Mucosa of descending colon (tissue), 3 donors: ENCODE data around the gene OR2D2. TPM values are rescaled to one million over a fixed set of nuclear protein-coding genes. Genes with fewer than 3 reads are reported as not detected.

Experiments
- ATAC-seq: fragments of 200-7000 bp; cut with Tn5 transposase; one replicate; pipeline ENCODE4 v1.9.1; 2020; ENCODE audit warnings: mild to moderate bottlenecking, moderate library complexity
- DNase-seq, 3 donors: peaks; one replicate each; pipeline ENCODE4 v3.0.0-alpha.2; 2020
- H3K36me3 ChIP-seq: fragments of 200-600 bp; one replicate; pipeline ENCODE4 v1.8.0; 2021; ENCODE audit warnings: low read depth, mild to moderate bottlenecking
- H3K4me1 ChIP-seq: fragments of 200-600 bp; one replicate; pipeline ENCODE4 v1.8.0; 2021; ENCODE audit warnings: low read depth, mild to moderate bottlenecking
- H3K4me3 ChIP-seq: fragments of 200-600 bp; one replicate; pipeline ENCODE4 v1.8.0; 2021; ENCODE audit warnings: mild to moderate bottlenecking
- H3K9me3 ChIP-seq: fragments of 200-600 bp; one replicate; pipeline ENCODE4 v1.8.0; 2021; ENCODE audit warnings: mild to moderate bottlenecking
- CTCF ChIP-seq: fragments of 200-600 bp; IDR thresholded peaks from one replicate; pipeline ENCODE4 v1.8.0; 2022; ENCODE audit warnings: antibody characterized with exemption, mild to moderate bottlenecking
- intact Hi-C, 2 donors: fragments of 100-400 bp; cut with DNase I in 1 of 2; cut with micrococcal nuclease in 1 of 2; formaldehyde crosslinking; loops; one replicate each; pipeline versions ENCODE4 v1.11.0 to v1.11.1; 2022; cut with DNase I, micrococcal nuclease
- total RNA-seq, 3 donors: library from RNA; stranded (reverse); fragmentation: NEBNext Ultra II Directional in 2 of 3; extraction: Animal tissue kit (Norgen Biotek cat#: 25700) in 2 of 3; gene quantifications; one replicate each; pipeline versions ENCODE4 v1.2.1 to v1.2.4, GENCODE V29; 2021 to 2023
- donor health status: DM: no; HTN: no; CAD: no; lungs with moderate emphysema.
- donor health status: DM: no; HTN: no; CAD: no.
- donor health status: DM: no; HTN: yes; CAD: no.

The OR2D2 gene
- total RNA-seq, 3 donors from 2014 or later = 0.28 to 2.1 (median 0.53) TPM

DNA sequence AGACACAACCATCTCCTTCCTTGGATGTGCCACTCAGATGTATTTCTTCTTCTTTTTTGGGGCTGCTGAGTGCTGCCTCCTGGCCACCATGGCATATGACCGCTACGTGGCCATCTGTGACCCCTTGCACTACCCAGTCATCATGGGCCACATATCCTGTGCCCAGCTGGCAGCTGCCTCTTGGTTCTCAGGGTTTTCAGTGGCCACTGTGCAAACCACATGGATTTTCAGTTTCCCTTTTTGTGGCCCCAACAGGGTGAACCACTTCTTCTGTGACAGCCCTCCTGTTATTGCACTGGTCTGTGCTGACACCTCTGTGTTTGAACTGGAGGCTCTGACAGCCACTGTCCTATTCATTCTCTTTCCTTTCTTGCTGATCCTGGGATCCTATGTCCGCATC, 15.4 kb downstream of the OR2D2 start:
- no peaks in the 10 kb centered on the region for H3K36me3 ChIP-seq
- H3K4me1 ChIP-seq = no peaks in the 10 kb centered on the region
- intact Hi-C loops = no loop called here
- ATAC-seq = no peak
- no peak for DNase-seq
- no peak overlapping the region for H3K4me3 ChIP-seq
- no peak for TF ChIP-seq CTCF
- no peaks in the 10 kb centered on the region for H3K9me3 ChIP-seq

- no peaks in the 10 kb centered on the region for H3K9me3 ChIP-seq
- no peak within 1 kb of the TSS for H3K4me3 ChIP-seq
- no peak for TF ChIP-seq CTCF
- DNase-seq = no peak
- no peaks in the 10 kb centered on the region for H3K36me3 ChIP-seq
- no peaks in the 10 kb centered on the region for H3K4me1 ChIP-seq
- intact Hi-C loops = no loop called here
- no peak for ATAC-seq
Observed at GRCh38 chr11:6876325-6876724, 16.0 kb downstream of the OR2D2 start, which contains the start of gene OR10A4. TSS of gene OR10A4 (plus strand) at chr11:6876625. CDS start at chr11:6876648, 23 bp downstream.

- DNase-seq (no peak), ATAC-seq (no peak)
- Histone ChIP-seq H3K4me1 (no peaks in the 10 kb centered on the region), H3K36me3 (no peaks in the 10 kb centered on the region), H3K9me3 (no peaks in the 10 kb centered on the region), H3K4me3 (no peak overlapping the region)
- intact Hi-C loops = no loop called here
- TF ChIP-seq CTCF = no peak
Observed at GRCh38 chr11:6875761-6876160, 16.5 kb downstream of the OR2D2 start.

DNA sequence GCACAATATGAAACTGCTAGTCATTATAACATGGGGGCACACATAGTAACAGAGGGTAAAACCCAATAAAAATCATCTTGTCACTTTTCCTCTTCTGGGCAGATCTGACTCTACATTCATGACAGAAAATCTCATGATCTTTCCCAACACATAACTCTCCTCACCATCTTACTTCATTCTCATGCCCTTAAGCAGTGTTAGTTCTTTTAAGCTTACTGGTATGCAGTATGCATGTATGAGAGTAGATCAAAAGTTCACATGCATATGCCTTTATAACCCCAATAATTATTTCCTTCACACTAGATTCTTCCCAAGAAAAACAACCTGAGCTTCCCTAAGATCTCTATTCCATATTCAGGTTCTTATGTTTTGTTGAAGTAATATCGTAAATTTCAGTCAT, 21.0 kb downstream of the OR2D2 start:
- no peak for DNase-seq
- ATAC-seq = no peak
- Histone ChIP-seq H3K36me3 (no peaks in the 10 kb centered on the region), H3K9me3 (no peaks in the 10 kb centered on the region), H3K4me1 (no peaks in the 10 kb centered on the region), H3K4me3 (no peak overlapping the region)
- TF ChIP-seq CTCF = no peak
- intact Hi-C loops = no loop called here

DNA sequence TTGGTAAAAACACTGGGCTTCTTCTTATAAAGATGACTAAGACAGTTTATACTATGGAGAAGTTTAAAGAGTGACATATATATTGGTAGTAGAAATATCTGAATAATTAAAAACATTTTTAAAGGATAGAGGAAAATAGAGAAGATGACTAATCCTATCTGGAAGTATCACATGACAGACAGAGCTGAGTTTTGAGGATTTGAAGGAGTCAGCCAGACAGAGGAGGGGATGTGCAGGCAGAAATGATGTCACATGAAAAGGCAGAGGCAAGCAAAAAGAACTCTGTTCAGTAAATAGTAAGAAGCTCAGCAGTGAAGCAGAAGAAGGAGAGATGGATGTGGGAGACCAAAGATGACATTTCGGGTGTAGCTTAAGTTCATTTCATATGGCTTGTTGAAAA, 27.9 kb downstream of the OR2D2 start:
- no peak for TF ChIP-seq CTCF
- ATAC-seq (no peak), DNase-seq (no peak)
- Histone ChIP-seq H3K36me3 (no peaks in the 10 kb centered on the region), H3K4me3 (no peak overlapping the region), H3K4me1 (no peaks in the 10 kb centered on the region), H3K9me3 (no peaks in the 10 kb centered on the region)
- intact Hi-C loops = no loop called here

DNA sequence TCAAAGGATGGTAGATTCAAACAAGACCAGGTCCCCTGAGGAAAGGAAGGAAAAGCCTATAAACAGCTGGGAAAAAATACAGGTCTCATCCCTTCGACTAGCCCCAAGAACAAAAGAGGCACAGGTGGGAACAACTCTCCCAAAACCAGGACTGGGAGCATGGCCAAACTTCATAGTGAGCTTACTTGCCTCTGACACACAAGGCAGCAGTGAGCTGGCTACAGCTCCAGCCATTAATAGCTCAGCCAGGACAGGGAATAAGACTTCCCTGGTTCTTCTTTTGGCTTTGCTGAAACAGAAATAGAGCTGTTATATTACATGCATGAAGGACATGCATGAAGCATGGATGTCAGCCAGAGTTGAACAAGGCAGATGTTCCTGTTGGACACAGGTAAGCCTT, 29.3 kb downstream of the OR2D2 start, which contains the start of gene OR10A2:
OR10A2 (plus strand) TSS at position 97 of the 400 bp plus-strand sequence. CDS start 6,698 bp downstream, outside the sequence.
- H3K4me3 ChIP-seq = no peak within 1 kb of the TSS
- no peak for TF ChIP-seq CTCF
- no peak for DNase-seq
- no peaks in the 10 kb centered on the region for H3K36me3 ChIP-seq
- no peak for ATAC-seq
- H3K9me3 ChIP-seq = no peaks in the 10 kb centered on the region
- H3K4me1 ChIP-seq = no peaks in the 10 kb centered on the region
- intact Hi-C loops = no loop called here
